Motor neuron (in vitro differentiated cells): ENCODE measurements around the gene KCNQ1. TPM values are rescaled to one million over a fixed set of nuclear protein-coding genes. Genes with fewer than 3 reads are reported as not detected.

ENCODE experiments used
- ATAC-seq, 8 experiments: fragments of 200-7000 bp; cut with Tn5 transposase; replicated peaks in 6 of 8; 2 replicates each; pipeline ENCODE4 v1.8.0; 2021; ENCODE audit warnings: mild to moderate bottlenecking in 8 of 8, moderate library complexity in 8 of 8
- H3K27ac ChIP-seq, 2 donors: fragments of 250-450 bp; sonication (Bioruptor Pico); 2 replicates each; pipeline ENCODE4 v1.9.0; 2021; ENCODE audit warnings: antibody characterized with exemption in 2 of 2, mild to moderate bottlenecking in 2 of 2, moderate library complexity in 1 of 2
- H3K4me1 ChIP-seq, 2 donors: fragments of 250-450 bp; sonication (Bioruptor Pico); replicated peaks in 1 of 2; 2 replicates each; pipeline ENCODE4 v1.6.1; 2021; ENCODE audit warnings: antibody characterized with exemption in 2 of 2, mild to moderate bottlenecking in 2 of 2, moderate library complexity in 1 of 2
- H3K4me3 ChIP-seq, 5 donors: fragments of 250-450 bp; sonication (Bioruptor Pico); 2 replicates each; pipeline ENCODE4 v1.9.0; 2021; ENCODE audit warnings: antibody characterized with exemption in 5 of 5, mild to moderate bottlenecking in 5 of 5, moderate library complexity in 4 of 5
- WGBS, 10 experiments: fragments of 450-650 bp; shearing (Covaris generic); methylation state at CpG; one replicate each; pipeline ENCODE4 v1.0.0; 2022; 5-methylcytosine and 5-hydroxymethylcytosine counted together
- in situ Hi-C, 9 experiments: fragments of 400-800 bp; cut with MboI; loops; one replicate each; pipeline ENCODE4 v1.15.0; 2021; ENCODE audit warnings: low sequenced_read_pairs in 9 of 9, low pct_unique_long_range_greater_than_20kb in 2 of 9; ENCODE audit not compliant: unreplicated experiment in 9 of 9
- total RNA-seq, 8 experiments: library from RNA; unstranded; fragments of 300-600 nt; gene quantifications; 2 replicates each; pipeline versions ENCODE4 v1.2.3 to v1.2.4, GENCODE V29; 2022

Gene KCNQ1
- total RNA-seq, 8 experiments from 2014 or later, result 0.04 to 0.66 (median 0.20) TPM; not detected in 2

DNA sequence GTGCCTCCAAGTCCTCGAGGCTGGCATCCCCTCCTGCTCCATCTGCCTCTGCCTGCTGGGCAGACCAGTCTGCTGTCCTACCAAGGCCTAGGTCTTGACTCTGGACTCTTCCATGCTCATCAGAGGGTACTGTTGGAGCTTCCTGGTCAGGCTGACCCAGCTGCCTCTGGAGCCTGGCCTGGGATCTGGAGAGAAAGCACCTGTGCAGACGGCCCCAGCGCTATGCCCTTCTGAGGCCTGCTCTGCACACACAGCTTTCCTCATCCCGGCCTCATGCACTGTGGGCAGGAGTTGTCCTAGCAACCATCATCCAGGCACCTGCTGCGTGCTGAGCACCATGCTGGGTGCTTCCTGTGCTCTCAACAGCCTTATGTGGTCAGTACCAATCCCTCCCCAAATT lies 369.9 kb downstream of the KCNQ1 start:
- WGBS, 10 experiments, result 47 to 92% (median 83%) methylated on average over 1 to 4 of the region's 5 CpGs; no CpG with 5 or more reads in 4 of the 10 experiments
- Histone ChIP-seq H3K4me1 (peaks cover 21 to 23% of the 10 kb centered on the region in 2 donors), H3K27ac (no peak overlapping the region), H3K4me3 (no peak overlapping the region)
- ATAC-seq, result peak in 1 of 8 experiments; percentile 51
- in situ Hi-C loops, result no loop called here

DNA sequence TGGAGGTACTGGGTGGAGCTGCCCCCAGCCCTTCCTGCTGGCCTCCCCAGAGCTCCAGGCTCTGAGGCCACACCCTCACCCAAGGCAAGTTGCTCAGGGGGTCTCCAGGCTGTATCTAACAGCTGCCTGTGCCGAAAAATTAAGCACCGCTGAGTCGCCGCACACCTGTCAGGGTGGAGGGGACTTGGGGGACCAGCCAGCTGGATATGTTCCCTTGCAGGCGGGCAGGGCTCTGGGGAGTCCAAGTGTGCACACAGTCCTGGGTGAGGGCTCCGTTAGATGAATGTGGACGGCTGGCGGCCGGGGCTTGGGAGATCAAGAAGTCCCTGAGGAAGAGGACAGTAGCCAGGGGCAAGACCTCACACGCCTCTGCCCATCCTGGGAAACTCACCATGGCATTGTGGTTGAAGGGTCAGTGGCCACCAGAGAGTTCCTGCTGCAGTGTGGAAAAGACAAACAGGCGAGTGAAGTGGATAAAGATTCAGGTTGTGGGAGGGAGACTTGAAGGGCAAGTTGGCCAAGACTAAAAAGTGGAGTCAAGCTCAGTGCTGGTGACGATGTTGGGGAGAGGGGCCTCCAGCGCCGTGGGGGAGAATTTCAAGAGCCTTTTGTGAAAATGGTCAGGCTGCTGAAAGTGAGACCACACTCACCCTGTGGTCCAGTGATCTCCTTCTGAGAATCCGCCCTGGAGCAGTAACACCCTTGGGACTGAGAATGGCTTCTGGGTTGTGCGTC lies 371.1 kb downstream of the KCNQ1 start:
- in situ Hi-C loops, result no loop called here
- WGBS, 10 experiments, result 17 to 100% (median 81%) methylated on average over 1 to 9 of the region's 16 CpGs; no CpG with 5 or more reads in 1 of the 10 experiments
- no peak overlapping the region for H3K27ac ChIP-seq
- peaks cover 21 to 23% of the 10 kb centered on the region in 2 donors for H3K4me1 ChIP-seq
- ATAC-seq, result no peak
- no peak overlapping the region for H3K4me3 ChIP-seq

DNA sequence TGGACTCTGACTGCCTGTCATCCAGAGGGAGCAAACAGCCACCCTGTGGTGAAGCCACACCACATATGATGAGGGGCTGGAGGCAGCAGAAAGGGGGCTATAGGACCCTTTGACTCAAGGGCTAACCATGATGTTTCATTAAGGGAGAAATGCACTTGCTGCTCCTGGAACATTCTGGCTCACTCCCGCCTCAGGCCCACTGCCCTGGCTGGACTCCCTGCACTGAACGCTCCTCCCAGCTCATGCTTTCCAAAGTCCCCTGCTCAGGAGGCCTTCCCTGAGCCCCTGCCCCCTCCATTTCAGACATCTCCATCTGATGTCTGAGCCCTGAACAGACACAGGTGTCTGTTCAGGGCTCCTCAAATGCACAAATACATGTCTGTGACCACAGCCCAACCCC lies 371.7 kb downstream of the KCNQ1 start:
- in situ Hi-C loops, result no loop called here

DNA sequence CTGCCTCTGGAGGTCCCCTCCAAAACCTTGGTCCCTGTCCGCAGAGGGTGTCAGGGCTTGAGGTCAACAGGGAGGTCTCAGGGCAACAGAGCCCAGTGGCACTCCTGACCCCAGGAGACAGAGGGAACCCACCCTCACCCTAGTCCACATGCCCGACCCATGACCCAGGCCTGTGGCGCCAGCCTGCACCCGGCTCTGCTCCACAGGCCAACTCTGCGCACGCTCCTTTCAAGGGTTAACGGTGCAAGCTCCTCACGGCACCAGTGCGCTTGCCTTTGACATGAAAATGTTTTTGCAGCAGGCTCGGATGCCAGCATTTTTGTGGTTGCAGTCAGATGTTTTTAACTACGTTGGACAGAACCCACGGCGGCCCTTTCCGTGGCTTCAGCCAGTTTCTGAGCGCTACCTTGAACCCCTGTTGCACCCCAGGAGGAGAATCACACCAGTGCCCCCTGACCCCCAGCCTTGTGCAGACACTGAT lies 372.2 kb downstream of the KCNQ1 start:
- no peak overlapping the region for H3K27ac ChIP-seq
- H3K4me1 ChIP-seq, result peaks cover 20 to 21% of the 10 kb centered on the region in 2 donors
- 9 to 100% (median 80%) methylated on average over 1 to 10 of the region's 15 CpGs; no CpG with 5 or more reads in 3 of the 10 experiments for WGBS, 10 experiments
- peak in 1 of 8 experiments; percentile 16 for ATAC-seq
- no peak overlapping the region for H3K4me3 ChIP-seq
- in situ Hi-C loops, result no loop called here

More for the DNA sequence above, 371.7 kb downstream of the KCNQ1 start:
- Histone ChIP-seq H3K4me3 (no peak overlapping the region), H3K27ac (no peak overlapping the region), H3K4me1 (peaks cover 21 to 23% of the 10 kb centered on the region in 2 donors)
- ATAC-seq, result no peak
- 0 to 90% (median 48%) methylated on average over 1 to 2 of the region's 2 CpGs; no CpG with 5 or more reads in 6 of the 10 experiments for WGBS, 10 experiments

DNA sequence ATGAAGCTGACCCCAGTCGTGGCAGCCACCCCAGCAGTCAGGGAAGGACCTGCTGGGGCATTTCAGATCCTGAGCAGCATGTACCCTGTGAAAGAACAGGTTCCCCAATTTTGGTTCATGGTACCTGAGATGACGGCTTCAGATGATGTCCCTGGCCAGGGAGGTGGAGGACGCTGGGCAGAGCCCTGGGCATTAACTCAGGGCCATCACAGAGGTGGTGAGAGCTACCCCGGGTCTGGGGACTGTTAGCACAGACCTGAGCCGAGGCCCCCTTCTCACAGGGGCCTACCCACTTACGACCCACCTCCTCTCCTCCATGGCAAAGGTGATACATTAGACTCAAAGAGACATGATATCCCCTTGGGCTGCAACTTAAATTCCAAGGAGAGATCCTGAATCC lies 372.6 kb downstream of the KCNQ1 start:
- no peak for ATAC-seq
- 30 to 83% (median 68%) methylated on average over 2 to 6 of the region's 6 CpGs; no CpG with 5 or more reads in 6 of the 10 experiments for WGBS, 10 experiments
- in situ Hi-C loops, result no loop called here

DNA sequence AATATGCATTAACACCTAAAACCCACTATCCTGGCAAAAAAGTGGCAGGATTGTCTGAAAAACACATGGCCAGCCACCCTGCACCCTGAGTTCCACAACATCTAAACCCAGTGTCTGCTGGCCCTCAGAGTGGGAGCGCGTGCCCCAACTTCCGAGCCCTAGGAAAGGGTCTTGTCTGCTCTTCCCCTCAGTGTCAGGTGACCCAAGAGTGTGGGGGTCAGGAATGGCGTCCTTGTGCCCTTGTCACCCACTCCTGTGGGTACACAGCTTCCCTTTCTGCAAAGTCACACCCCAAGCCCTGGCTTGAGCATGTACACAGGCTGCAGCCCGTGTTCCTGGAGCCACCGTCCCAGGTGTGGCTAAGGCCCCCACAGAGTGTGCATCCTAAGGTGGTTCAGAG lies 373.2 kb downstream of the KCNQ1 start:
- no peak overlapping the region for H3K27ac ChIP-seq
- no peak for ATAC-seq
- peaks cover 10 to 11% of the 10 kb centered on the region in 2 donors for H3K4me1 ChIP-seq
- in situ Hi-C loops, result no loop called here
- 25 to 100% (median 90%) methylated on average over 1 to 2 of the region's 6 CpGs; no CpG with 5 or more reads in 5 of the 10 experiments for WGBS, 10 experiments
- no peak overlapping the region for H3K4me3 ChIP-seq

More for the DNA sequence above, 372.6 kb downstream of the KCNQ1 start:
- Histone ChIP-seq H3K4me3 (no peak overlapping the region), H3K27ac (no peak overlapping the region), H3K4me1 (peaks cover 15 to 17% of the 10 kb centered on the region in 2 donors)

DNA sequence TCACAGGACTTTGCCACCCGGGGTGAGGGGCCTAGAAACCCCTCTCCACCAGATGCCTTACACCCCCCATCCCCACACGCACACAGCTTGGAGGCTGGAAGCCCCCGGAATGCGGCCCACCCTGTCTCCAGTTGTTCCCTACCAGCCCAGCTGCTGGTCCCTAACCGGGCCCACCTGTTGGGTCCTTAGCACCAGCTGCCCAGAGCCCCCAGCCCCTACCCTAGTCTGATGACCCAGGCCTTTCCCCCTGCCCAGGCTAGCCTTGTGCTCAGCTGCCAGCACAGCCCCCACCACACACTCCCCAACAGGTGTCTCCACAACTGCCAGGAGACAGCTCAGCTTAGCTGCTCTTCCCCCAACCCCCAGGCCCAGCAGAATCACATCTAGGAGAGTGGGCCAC lies 373.7 kb downstream of the KCNQ1 start:
- 0% methylated on average over 1 of the region's 5 CpGs; no CpG with 5 or more reads in 9 of the 10 experiments for WGBS, 10 experiments
- Histone ChIP-seq H3K27ac (no peak overlapping the region), H3K4me3 (no peak overlapping the region), H3K4me1 (peaks cover 5 to 6% of the 10 kb centered on the region in 2 donors)
- no peak for ATAC-seq
- in situ Hi-C loops, result no loop called here

DNA sequence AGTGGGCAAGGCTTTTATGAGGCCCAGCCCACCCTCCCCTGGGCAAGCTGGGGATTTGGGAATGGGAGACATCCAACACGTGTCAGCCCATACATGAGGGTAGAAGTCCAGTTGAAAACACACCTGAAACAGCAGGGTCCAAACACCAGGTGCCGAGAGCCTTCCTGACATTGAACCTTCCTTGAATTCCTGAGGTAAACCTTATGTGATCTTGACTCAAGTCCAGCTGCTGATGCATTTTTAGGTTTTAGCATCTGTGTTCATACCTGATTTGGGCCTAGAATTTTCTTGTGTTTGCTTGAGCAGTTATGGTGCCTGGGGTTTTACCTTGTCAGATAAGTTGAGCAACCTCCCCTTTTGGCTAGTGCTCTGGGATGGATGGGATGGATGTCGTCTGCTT lies 374.5 kb downstream of the KCNQ1 start:
- H3K4me3 ChIP-seq, result no peak overlapping the region
- H3K4me1 ChIP-seq, result no peaks in the 10 kb centered on the region
- ATAC-seq, result no peak
- in situ Hi-C loops, result no loop called here
- 38 to 100% (median 89%) methylated on average over 1 to 3 of the region's 3 CpGs; no CpG with 5 or more reads in 2 of the 10 experiments for WGBS, 10 experiments
- no peak overlapping the region for H3K27ac ChIP-seq

DNA sequence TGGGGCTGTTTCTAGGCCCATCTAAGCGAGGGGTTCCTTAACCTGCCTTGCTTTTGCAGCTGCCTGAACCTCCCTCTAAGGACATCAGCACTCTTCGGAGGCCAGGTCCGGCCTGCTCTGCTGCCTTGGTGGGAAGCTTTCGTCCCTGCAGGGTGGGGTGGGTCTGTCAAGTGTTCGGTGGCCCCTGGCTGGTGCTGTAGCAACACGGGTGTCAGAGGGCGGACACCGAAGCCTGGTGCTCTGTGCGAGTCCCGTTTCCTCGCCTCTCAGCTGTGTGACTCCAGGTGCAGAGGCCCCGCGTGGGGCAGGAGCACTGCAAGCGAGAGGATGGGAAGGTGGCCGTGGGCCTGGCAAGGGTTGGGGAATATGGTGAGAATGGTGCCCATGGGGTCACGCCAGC lies 376.2 kb downstream of the KCNQ1 start:
- H3K4me1 ChIP-seq, result peaks cover 9 to 11% of the 10 kb centered on the region in 2 donors
- WGBS, 10 experiments, result 40 to 95% (median 73%) methylated on average over 1 to 5 of the region's 16 CpGs; no CpG with 5 or more reads in 6 of the 10 experiments
- H3K4me3 ChIP-seq, result no peak overlapping the region
- no peak for ATAC-seq
- in situ Hi-C loops, result no loop called here
- no peak overlapping the region for H3K27ac ChIP-seq

DNA sequence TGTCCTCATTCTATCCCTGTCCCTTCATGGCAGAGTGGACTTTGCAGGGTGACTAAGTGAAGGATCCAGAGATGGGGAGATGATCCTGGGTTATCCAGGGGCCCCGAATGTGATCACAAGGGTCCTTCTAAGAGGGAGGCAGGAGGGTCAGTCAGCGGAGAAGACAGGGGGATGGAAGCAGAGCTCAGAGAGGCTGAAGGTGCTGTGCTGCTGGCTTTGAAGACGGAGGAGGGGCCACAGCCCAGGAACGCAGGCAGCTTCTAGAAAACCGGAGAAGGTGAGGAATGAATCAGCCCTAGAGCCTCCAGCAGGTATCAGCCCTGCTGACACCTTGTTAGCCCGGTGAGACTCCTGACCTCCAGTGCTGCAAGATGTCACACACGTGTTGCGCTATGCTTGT lies 377.1 kb downstream of the KCNQ1 start:
- in situ Hi-C loops, result no loop called here
- WGBS, 10 experiments, result 20 to 100% (median 90%) methylated on average over 2 to 8 of the region's 8 CpGs; no CpG with 5 or more reads in 7 of the 10 experiments
- Histone ChIP-seq H3K4me1 (peaks cover 17 to 20% of the 10 kb centered on the region in 2 donors), H3K4me3 (no peak overlapping the region), H3K27ac (no peak overlapping the region)
- ATAC-seq, result no peak

DNA sequence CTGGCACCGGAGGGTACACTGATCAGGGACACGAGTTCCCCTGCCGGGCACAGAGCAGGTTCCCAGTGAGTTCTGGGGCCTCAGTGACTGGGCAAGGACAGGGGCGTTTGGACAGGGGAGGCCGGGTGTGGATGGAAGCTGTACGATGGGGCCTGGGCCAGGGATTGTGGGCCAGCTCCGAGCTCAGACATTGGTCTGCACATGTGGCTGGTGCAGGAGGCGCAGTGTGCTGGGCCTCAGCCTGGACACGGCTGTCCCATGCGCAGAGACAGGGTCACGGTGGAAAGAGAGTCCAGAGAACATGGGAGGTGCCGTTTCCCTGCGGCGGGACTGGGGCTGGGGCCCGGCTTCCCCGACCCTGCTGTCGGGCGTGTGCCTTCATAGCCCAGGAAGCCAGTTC lies 380.0 kb downstream of the KCNQ1 start:
- 7 to 92% (median 18%) methylated on average over 2 to 5 of the region's 18 CpGs; no CpG with 5 or more reads in 6 of the 10 experiments for WGBS, 10 experiments
- Histone ChIP-seq H3K27ac (no peak overlapping the region), H3K4me3 (no peak overlapping the region), H3K4me1 (peaks cover 17 to 20% of the 10 kb centered on the region in 2 donors)
- in situ Hi-C loops, result no loop called here
- ATAC-seq, result peak in 2 of 8 experiments; percentile 27 to 42

DNA sequence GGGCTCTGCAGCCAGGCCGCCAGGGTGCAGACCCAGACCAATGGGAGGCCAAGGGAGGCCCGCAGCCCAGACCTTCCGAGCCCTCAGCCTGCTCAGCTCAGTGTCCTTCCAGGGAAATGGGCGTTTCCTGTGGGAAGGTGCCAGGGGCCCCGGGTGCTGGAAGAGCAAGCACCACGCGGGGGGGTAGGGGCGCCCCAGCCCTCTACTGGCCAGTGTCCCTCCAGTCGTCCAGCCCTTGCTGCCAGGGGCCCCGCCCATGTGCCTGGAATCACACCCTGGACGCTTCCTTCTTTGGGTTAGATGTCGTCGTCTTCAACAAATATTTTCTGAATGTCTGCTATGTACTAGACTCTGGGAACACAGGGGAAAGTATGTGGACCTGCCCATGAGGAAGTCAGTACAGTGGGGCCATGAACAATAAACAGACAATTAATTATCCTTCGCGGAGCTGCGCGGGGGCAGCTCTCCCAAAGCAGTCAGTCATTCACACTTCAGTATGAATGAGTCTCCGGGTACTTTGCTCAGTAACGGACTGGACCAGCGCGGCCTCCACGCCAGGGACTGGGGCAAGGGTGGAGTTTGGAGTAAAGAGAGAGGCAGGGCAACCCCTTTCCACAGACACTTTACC lies 380.6 kb downstream of the KCNQ1 start:
- in situ Hi-C loops, result no loop called here
- peak; percentile 24 to 76 (median 52) for ATAC-seq
- 0 to 93% (median 26%) methylated on average over 1 to 8 of the region's 22 CpGs; no CpG with 5 or more reads in 3 of the 10 experiments for WGBS, 10 experiments
- Histone ChIP-seq H3K4me3 (no peak overlapping the region), H3K27ac (peak overlapping the region; percentile 68 to 71), H3K4me1 (peaks cover 17 to 20% of the 10 kb centered on the region in 2 donors)
